ENCODE results near the gene KBTBD2. TPM values are rescaled to one million over a fixed set of nuclear protein-coding genes. Genes with fewer than 3 reads are reported as not detected.
"Not testable (repeated sequence)": the region's sequence is repeated elsewhere in the genome, so short reads cannot be mapped to it uniquely, and the experiment has no call there.

Gene KBTBD2
- total RNA-seq, 1 donor from 2014 or later, result 41.3 TPM

GRCh38 chr7:32869716-32870115 lies 21.8 kb downstream of the KBTBD2 start:
- TF ChIP-seq, protein P1, sequence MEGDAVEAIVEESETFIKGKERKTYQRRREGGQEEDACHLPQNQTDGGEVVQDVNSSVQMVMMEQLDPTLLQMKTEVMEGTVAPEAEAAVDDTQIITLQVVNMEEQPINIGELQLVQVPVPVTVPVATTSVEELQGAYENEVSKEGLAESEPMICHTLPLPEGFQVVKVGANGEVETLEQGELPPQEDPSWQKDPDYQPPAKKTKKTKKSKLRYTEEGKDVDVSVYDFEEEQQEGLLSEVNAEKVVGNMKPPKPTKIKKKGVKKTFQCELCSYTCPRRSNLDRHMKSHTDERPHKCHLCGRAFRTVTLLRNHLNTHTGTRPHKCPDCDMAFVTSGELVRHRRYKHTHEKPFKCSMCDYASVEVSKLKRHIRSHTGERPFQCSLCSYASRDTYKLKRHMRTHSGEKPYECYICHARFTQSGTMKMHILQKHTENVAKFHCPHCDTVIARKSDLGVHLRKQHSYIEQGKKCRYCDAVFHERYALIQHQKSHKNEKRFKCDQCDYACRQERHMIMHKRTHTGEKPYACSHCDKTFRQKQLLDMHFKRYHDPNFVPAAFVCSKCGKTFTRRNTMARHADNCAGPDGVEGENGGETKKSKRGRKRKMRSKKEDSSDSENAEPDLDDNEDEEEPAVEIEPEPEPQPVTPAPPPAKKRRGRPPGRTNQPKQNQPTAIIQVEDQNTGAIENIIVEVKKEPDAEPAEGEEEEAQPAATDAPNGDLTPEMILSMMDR (IDR thresholded peaks at IDR 0.05; ENCODE audit: partially characterized antibody, unreplicated experiment), result no peak
- DNase-seq, result no peak
- Mint-ChIP-seq H3K27me3 (ENCODE audit: unreplicated experiment) (no peaks in the 10 kb centered on the region), H3K36me3 (ENCODE audit: unreplicated experiment) (peaks cover 6% of the 10 kb centered on the region), H3K9me3 (ENCODE audit: unreplicated experiment) (no peaks in the 10 kb centered on the region), H3K4me1 (ENCODE audit: low read depth, unreplicated experiment) (no peaks in the 10 kb centered on the region), H3K27ac (ENCODE audit: unreplicated experiment) (no peak overlapping the region), H3K4me3 (ENCODE audit: unreplicated experiment) (no peak overlapping the region)

- no peak for DNase-seq
- peaks cover 6% of the 10 kb centered on the region for H3K36me3 Mint-ChIP-seq (ENCODE audit: unreplicated experiment)
- no peak overlapping the region for H3K4me3 Mint-ChIP-seq (ENCODE audit: unreplicated experiment)
- no peak overlapping the region for H3K27ac Mint-ChIP-seq (ENCODE audit: unreplicated experiment)
- no peaks in the 10 kb centered on the region for H3K27me3 Mint-ChIP-seq (ENCODE audit: unreplicated experiment)
- H3K4me1 Mint-ChIP-seq (ENCODE audit: low read depth, unreplicated experiment), result no peaks in the 10 kb centered on the region
- no peaks in the 10 kb centered on the region for H3K9me3 Mint-ChIP-seq (ENCODE audit: unreplicated experiment)
- TF ChIP-seq, protein P1 (IDR thresholded peaks at IDR 0.05; ENCODE audit: partially characterized antibody, unreplicated experiment), result no peak
Measured at GRCh38 chr7:32868116-32868515, 23.4 kb downstream of the KBTBD2 start.

GRCh38 chr7:32865448-32866030 lies 26.0 kb downstream of the KBTBD2 start:
- no peak overlapping the region for H3K4me3 Mint-ChIP-seq (ENCODE audit: unreplicated experiment)
- TF ChIP-seq, protein P1 (IDR thresholded peaks at IDR 0.05; ENCODE audit: partially characterized antibody, unreplicated experiment), result no peak
- no peaks in the 10 kb centered on the region for H3K4me1 Mint-ChIP-seq (ENCODE audit: low read depth, unreplicated experiment)
- peaks cover 6% of the 10 kb centered on the region for H3K36me3 Mint-ChIP-seq (ENCODE audit: unreplicated experiment)
- H3K9me3 Mint-ChIP-seq (ENCODE audit: unreplicated experiment), result no peaks in the 10 kb centered on the region
- H3K27me3 Mint-ChIP-seq (ENCODE audit: unreplicated experiment), result no peaks in the 10 kb centered on the region
- DNase-seq, result no peak
- no peak overlapping the region for H3K27ac Mint-ChIP-seq (ENCODE audit: unreplicated experiment)

DNA sequence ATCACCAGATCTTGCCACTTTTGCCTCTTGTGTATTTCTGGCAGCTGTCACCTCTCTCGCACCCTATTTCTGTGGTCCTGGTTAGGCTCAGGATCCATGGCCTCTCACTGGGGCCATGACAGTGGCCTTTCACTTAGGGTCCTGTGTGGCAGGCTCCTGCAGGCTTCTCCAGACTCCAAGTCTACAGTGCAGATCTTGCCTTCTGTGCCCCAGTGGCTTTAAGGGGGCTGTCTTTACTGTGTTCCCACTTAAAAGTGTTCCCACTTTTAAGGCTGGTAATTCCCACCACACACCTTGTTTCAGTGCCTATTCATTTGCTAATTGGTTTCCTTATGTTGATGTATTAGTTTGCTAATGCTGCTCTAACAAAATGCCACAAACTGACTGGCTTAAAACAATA lies 27.7 kb downstream of the KBTBD2 start:
- not testable (repeated sequence) for H3K27ac Mint-ChIP-seq (ENCODE audit: unreplicated experiment); H3K36me3 Mint-ChIP-seq (ENCODE audit: unreplicated experiment); H3K9me3 Mint-ChIP-seq (ENCODE audit: unreplicated experiment); H3K4me3 Mint-ChIP-seq (ENCODE audit: unreplicated experiment); H3K4me1 Mint-ChIP-seq (ENCODE audit: low read depth, unreplicated experiment); DNase-seq; H3K27me3 Mint-ChIP-seq (ENCODE audit: unreplicated experiment)

GRCh38 chr7:32860090-32860489 lies 31.5 kb downstream of the KBTBD2 start:
- no peak overlapping the region for H3K27ac Mint-ChIP-seq (ENCODE audit: unreplicated experiment)
- TF ChIP-seq, protein P1 (IDR thresholded peaks at IDR 0.05; ENCODE audit: partially characterized antibody, unreplicated experiment), result no peak
- no peak overlapping the region for H3K4me3 Mint-ChIP-seq (ENCODE audit: unreplicated experiment)
- no peaks in the 10 kb centered on the region for H3K36me3 Mint-ChIP-seq (ENCODE audit: unreplicated experiment)
- peaks cover 3% of the 10 kb centered on the region for H3K4me1 Mint-ChIP-seq (ENCODE audit: low read depth, unreplicated experiment)
- no peaks in the 10 kb centered on the region for H3K9me3 Mint-ChIP-seq (ENCODE audit: unreplicated experiment)
- no peak for DNase-seq
- no peaks in the 10 kb centered on the region for H3K27me3 Mint-ChIP-seq (ENCODE audit: unreplicated experiment)

All from glutamatergic neuron (in vitro differentiated cells).